H1 (cell line): ENCODE data around the gene P2RY8. TPM values are rescaled to one million over a fixed set of nuclear protein-coding genes. Genes with fewer than 3 reads are reported as not detected.

Experiments
- CTCF ChIA-PET: fragments of 300-600 bp; sonication (Branson Sonifier 250); formaldehyde crosslinking; loops from one replicate; lab custom pipeline; 2021; ENCODE audit not compliant: partially characterized antibody; lab: Charles Lee
- POLR2A ChIA-PET: fragments of 300-600 bp; sonication (Branson Sonifier 250); formaldehyde crosslinking; loops from one replicate; lab custom pipeline; 2021; ENCODE audit warnings: inconsistent platforms; ENCODE audit not compliant: partially characterized antibody; lab: Charles Lee
- DNase-seq, 2 experiments: peaks; one replicate each; pipeline versions ENCODE4 v3.0.0 to v3.0.0-alpha.2; 2010 to 2022; ENCODE audit warnings: low spot score in 2 of 2, low read depth in 1 of 2, mixed read lengths in 1 of 2
- FAIRE-seq: peaks from 2 replicates; lab custom pipeline; 2011; peaks lifted over from hg19 to GRCh38; lab: Jason Lieb, UNC
- H2AFZ ChIP-seq: 2 replicates; pipeline ENCODE4 v1.8.1; 2012; ENCODE audit warnings: low read length, inconsistent platforms
- H2AK5ac ChIP-seq: 2 replicates; pipeline ENCODE4 v1.6.1; 2013; ENCODE audit warnings: low read depth, low read length
- H2BK120ac ChIP-seq: replicated peaks from 2 replicates; pipeline ENCODE3; 2013; ENCODE audit warnings: low read depth, low read length, inconsistent platforms
- H2BK12ac ChIP-seq: 2 replicates; pipeline ENCODE4 v1.6.1; 2013; ENCODE audit warnings: low read depth, low read length
- H2BK15ac ChIP-seq: 2 replicates; pipeline ENCODE4 v1.6.1; 2013; ENCODE audit warnings: low read length
- H2BK20ac ChIP-seq: 2 replicates; pipeline ENCODE4 v1.6.1; 2013; ENCODE audit warnings: low read length
- H2BK5ac ChIP-seq: 2 replicates; pipeline ENCODE4 v1.6.1; 2013; ENCODE audit warnings: low read depth, low read length
- H3K14ac ChIP-seq: 2 replicates; pipeline ENCODE4 v1.6.1; 2013; ENCODE audit warnings: inconsistent platforms; ENCODE audit not compliant: insufficient read length
- H3K18ac ChIP-seq: 2 replicates; pipeline ENCODE4 v1.6.1; 2013; ENCODE audit warnings: low read length; ENCODE audit errors: extremely low read depth
- H3K23ac ChIP-seq: 2 replicates; pipeline ENCODE4 v1.6.1; 2013; ENCODE audit warnings: inconsistent platforms; ENCODE audit not compliant: insufficient read length
- H3K23me2 ChIP-seq: 2 replicates; pipeline ENCODE4 v1.6.1; 2013; ENCODE audit warnings: low read depth, low read length
- H3K27ac ChIP-seq: 2 replicates; pipeline ENCODE4 v1.6.1; 2011; ENCODE audit warnings: low read depth, low read length, inconsistent platforms
- H3K27me3 ChIP-seq, 4 experiments: replicated peaks in 1 of 4; 1 replicate in 1 of 4; 2 replicates in 3 of 4; pipeline versions ENCODE4 v1.6.1 to v1.8.1; 2011 to 2013; ENCODE audit warnings: low read length in 3 of 4, mild to moderate bottlenecking in 3 of 4, inconsistent platforms in 2 of 4, mixed read lengths in 2 of 4, moderate library complexity in 1 of 4; ENCODE audit not compliant: control insufficient read depth in 3 of 4, insufficient read depth in 3 of 4; ENCODE audit errors: extremely low read depth in 1 of 4
- H3K36me3 ChIP-seq, 4 experiments: 2 replicates each; pipeline versions ENCODE4 v1.6.1 to v1.8.1; 2011 to 2013; ENCODE audit warnings: mild to moderate bottlenecking in 4 of 4, low read length in 3 of 4, moderate library complexity in 2 of 4, control low read depth in 1 of 4, inconsistent platforms in 1 of 4; ENCODE audit not compliant: insufficient read depth in 4 of 4, control insufficient read depth in 2 of 4
- H3K4ac ChIP-seq: replicated peaks from 2 replicates; pipeline ENCODE3; 2013; ENCODE audit warnings: low read length, low read depth, mixed read lengths, inconsistent platforms; ENCODE audit not compliant: insufficient read length
- H3K4me1 ChIP-seq, 4 experiments: replicated peaks in 1 of 4; 1 replicate in 1 of 4; 2 replicates in 3 of 4; pipeline versions ENCODE4 v1.6.1 to v1.8.1; 2011 to 2013; ENCODE audit warnings: low read length in 3 of 4, inconsistent platforms in 2 of 4, mixed read lengths in 1 of 4; ENCODE audit not compliant: insufficient read depth in 4 of 4, control insufficient read depth in 3 of 4
- H3K4me2 ChIP-seq, 2 experiments: 2 replicates each; pipeline versions ENCODE4 v1.6.1 to v1.8.1; 2011 to 2013; ENCODE audit warnings: low read depth in 2 of 2, low read length in 2 of 2, control low read depth in 1 of 2, inconsistent platforms in 1 of 2, mild to moderate bottlenecking in 1 of 2; ENCODE audit not compliant: insufficient read depth in 1 of 2
- H3K4me3 ChIP-seq, 4 experiments: fragments of 200-600, 300-600 bp in 1 of 4; sonication (generic), shearing (Covaris generic), sonication (Bioruptor Twin) in 1 of 4; 2 replicates each; pipeline versions ENCODE4 v1.5.1 to v1.8.1; 2011 to 2016; ENCODE audit warnings: low read length in 4 of 4, low read depth in 3 of 4, control low read depth in 2 of 4, inconsistent platforms in 2 of 4, mild to moderate bottlenecking in 2 of 4, mixed read lengths in 1 of 4, moderate library complexity in 1 of 4; ENCODE audit not compliant: insufficient read depth in 2 of 4; ENCODE audit errors: extremely low read depth in 1 of 4
- H3K56ac ChIP-seq: replicated peaks from 2 replicates; pipeline ENCODE3; 2013; ENCODE audit warnings: low read depth, mild to moderate bottlenecking, mixed read lengths, low read length, inconsistent platforms; ENCODE audit not compliant: insufficient read length
- H3K79me1 ChIP-seq: 2 replicates; pipeline ENCODE4 v1.6.1; 2013; ENCODE audit warnings: low read depth, low read length, control low read depth
- H3K79me2 ChIP-seq, 2 experiments: 2 replicates each; pipeline versions ENCODE4 v1.6.1 to v1.8.1; 2012 to 2013; ENCODE audit warnings: low read length in 2 of 2, mild to moderate bottlenecking in 2 of 2, inconsistent platforms in 1 of 2; ENCODE audit not compliant: insufficient read depth in 2 of 2, control insufficient read depth in 1 of 2
- H3K9ac ChIP-seq, 4 experiments: replicated peaks in 1 of 4; 1 replicate in 1 of 4; 2 replicates in 3 of 4; pipeline versions ENCODE4 v1.6.1 to v1.8.1; 2011 to 2013; ENCODE audit warnings: low read depth in 3 of 4, low read length in 3 of 4, control low read depth in 2 of 4, mild to moderate bottlenecking in 2 of 4, moderate library complexity in 2 of 4, inconsistent platforms in 1 of 4; ENCODE audit errors: extremely low read depth in 1 of 4
- H3K9me3 ChIP-seq, 2 experiments: 2 replicates each; pipeline versions ENCODE4 v1.6.1 to v1.8.1; 2012 to 2013; ENCODE audit warnings: mild to moderate bottlenecking in 2 of 2, moderate library complexity in 2 of 2, control low read depth in 1 of 2, inconsistent platforms in 1 of 2, low read depth in 1 of 2, low read length in 1 of 2, mixed read lengths in 1 of 2; ENCODE audit not compliant: insufficient read depth in 2 of 2
- H4K20me1 ChIP-seq, 2 experiments: replicated peaks in 1 of 2; 2 replicates each; pipeline versions ENCODE3 to v1.8.1; 2011 to 2013; ENCODE audit warnings: inconsistent platforms in 2 of 2, low read length in 2 of 2, mild to moderate bottlenecking in 1 of 2; ENCODE audit not compliant: insufficient read depth in 2 of 2, control insufficient read depth in 1 of 2
- H4K5ac ChIP-seq: 2 replicates; pipeline ENCODE4 v1.6.1; 2013; ENCODE audit warnings: low read length, low read depth, mixed read lengths, inconsistent platforms; ENCODE audit not compliant: insufficient read length
- H4K8ac ChIP-seq: 2 replicates; pipeline ENCODE4 v1.8.0; 2013; ENCODE audit warnings: mild to moderate bottlenecking, moderate library complexity, low read length, inconsistent platforms; ENCODE audit not compliant: insufficient read depth; ENCODE audit errors: extremely low read depth
- H4K91ac ChIP-seq: replicated peaks from 2 replicates; pipeline ENCODE3; 2013; ENCODE audit warnings: low read length, mixed read lengths, inconsistent platforms; ENCODE audit not compliant: insufficient read length
- CBX8 ChIP-seq: fragments of 300-800, 300-1000 bp; sonication (generic); IDR thresholded peaks from 2 replicates; pipeline ENCODE4 v1.7.1; 2016; ENCODE audit warnings: low read depth, low read length, borderline replicate concordance
- CTCF ChIP-seq, 3 experiments: IDR thresholded peaks; 1 replicate in 2 of 3; 2 replicates in 1 of 3; pipeline versions ENCODE4 v1.5.1 to v1.6.1; 2011; ENCODE audit warnings: low read length in 3 of 3, mild to moderate bottlenecking in 3 of 3, inconsistent platforms in 2 of 3, low read depth in 1 of 3, moderate library complexity in 1 of 3; ENCODE audit not compliant: insufficient read depth in 1 of 3; ENCODE audit errors: control extremely low read depth in 1 of 3
- FOSL1 ChIP-seq: IDR thresholded peaks from 2 replicates; pipeline ENCODE4 v1.6.1; 2011; ENCODE audit warnings: mild to moderate bottlenecking, low read depth, low read length, moderate library complexity; ENCODE audit not compliant: insufficient read depth
- POLR2AphosphoS5 ChIP-seq: IDR thresholded peaks from 2 replicates; pipeline ENCODE4 v1.6.1; 2011; ENCODE audit warnings: low read depth, low read length
- SIN3A ChIP-seq, 2 experiments: IDR thresholded peaks in 1 of 2; conservative IDR thresholded peaks in 1 of 2; 2 replicates each; pipeline ENCODE4 v1.6.1; 2011 to 2012; ENCODE audit warnings: low read length in 2 of 2, improper control_type of control experiment in 1 of 2, low read depth in 1 of 2, mild to moderate bottlenecking in 1 of 2
- SIRT6 ChIP-seq: IDR thresholded peaks from one replicate; pipeline ENCODE4 v1.7.1; 2012; ENCODE audit warnings: low read length, inconsistent platforms
- SP2 ChIP-seq: IDR thresholded peaks from 2 replicates; pipeline ENCODE4 v1.6.1; 2012; ENCODE audit warnings: mild to moderate bottlenecking, low read length, inconsistent platforms
- SUZ12 ChIP-seq: fragments of 200-600 bp; sonication (generic); IDR thresholded peaks from 2 replicates; pipeline ENCODE4 v1.6.1; 2012; ENCODE audit warnings: mild to moderate bottlenecking, inconsistent platforms, low read length, moderate library complexity, mixed read lengths
- TEAD4 ChIP-seq: IDR thresholded peaks from 2 replicates; pipeline ENCODE4 v1.6.1; 2012; ENCODE audit warnings: low read depth, low read length, inconsistent platforms, mixed read lengths
- ZNF274 ChIP-seq: IDR thresholded peaks from 2 replicates; pipeline ENCODE4 v1.7.0; 2012; ENCODE audit warnings: low read length, borderline replicate concordance; ENCODE audit errors: extremely low read depth
- WGBS, 2 experiments: shearing (Covaris generic) in 1 of 2; methylation state at CpG; one replicate each; pipeline versions ENCODE4 v1.1.6 to v1.1.7; 2013 to 2015; ENCODE audit warnings: low lambda C conversion rate in 2 of 2, mixed read lengths in 2 of 2, inconsistent platforms in 1 of 2, low coverage in 1 of 2, missing lambda C conversion rate in 1 of 2; ENCODE audit not compliant: insufficient replicate concordance in 2 of 2, insufficient coverage in 1 of 2, insufficient read length in 1 of 2; ENCODE audit errors: extremely low coverage in 1 of 2, missing lambda C conversion rate in 1 of 2; 5-methylcytosine and 5-hydroxymethylcytosine counted together
- polyA plus RNA-seq, 7 experiments: library from polyadenylated mRNA; depleted of rRNA in 3 of 7; stranded (reverse) in 5 of 7; unstranded in 2 of 7; fragments of >200 nt in 5 of 7; fragments of 200-250 nt in 2 of 7; gene quantifications; 1 replicate in 5 of 7; 2 replicates in 1 of 7; 4 replicates in 1 of 7; pipeline versions ENCODE4 v1.2.1 to v1.2.3, GENCODE V29; 2011 to 2013; ENCODE audit warnings: missing spikeins in 2 of 7, mixed read lengths in 2 of 7
- total RNA-seq: library from RNA; stranded (reverse); fragmentation: NEBNext Ultra II Directional; extraction: Animal tissue kit (Norgen Biotek cat#: 25700); gene quantifications from 2 replicates; pipeline ENCODE4 v1.2.1, GENCODE V29; 2021

The P2RY8 gene
- total and polyA plus RNA-seq, 2 of the 8 experiments (the other 6 are each of a cell fraction or from before 2014, with no cell fraction given), result 0.09 to 0.15 TPM

- DNase-seq (no peak), FAIRE-seq (no peak)
- Histone ChIP-seq H3K23me2 (peaks cover 22% of the 10 kb centered on the region; the same call in 1 of the 2 replicates), H4K5ac (no peak overlapping the region), H2BK12ac (no peak overlapping the region), H3K18ac (no peak overlapping the region), H3K79me2 (no peaks in the 10 kb centered on the region), H3K4me3 (no peak overlapping the region), H3K9ac (no peak overlapping the region), H3K4ac (no peak overlapping the region), H2AFZ (no peak overlapping the region), H3K56ac (no peak overlapping the region), H3K4me1 (no peaks in the 10 kb centered on the region), H3K14ac (no peak overlapping the region), H2BK20ac (no peak overlapping the region), H4K8ac (no peak overlapping the region), H3K23ac (no peak overlapping the region), H3K27ac (no peak overlapping the region), H2AK5ac (no peak overlapping the region), H3K27me3 (no peaks in the 10 kb centered on the region), H3K9me3 (peaks cover 0 to 3% of the 10 kb centered on the region in 2 experiments; a peak in 2 of 4 replicates), H4K91ac (no peak overlapping the region), H4K20me1 (no peaks in the 10 kb centered on the region), H3K4me2 (no peak overlapping the region), H3K79me1 (no peaks in the 10 kb centered on the region), H2BK5ac (no peak overlapping the region), H2BK120ac (no peak overlapping the region), H2BK15ac (no peak overlapping the region), H3K36me3 (no peaks in the 10 kb centered on the region)
- CTCF ChIA-PET, result no interaction called here
- WGBS, 2 experiments, result 68% methylated on average over 6 of the region's 6 CpGs; no CpG with 5 or more reads in 1 of the 2 experiments
- TF ChIP-seq SIN3A (conservative IDR thresholded peaks at IDR 0.05 in 1 of 2, IDR thresholded peaks at IDR 0.05 in 1 of 2; ENCODE audit: low read depth in 1 of 2, low read length in 2 of 2) (no peak), CBX8 (no peak), SUZ12 (no peak), SP2 (no peak), ZNF274 (no peak), FOSL1 (no peak), TEAD4 (no peak), POLR2AphosphoS5 (no peak), CTCF (IDR thresholded peaks at IDR 0.05; ENCODE audit: control extremely low read depth in 1 of 3, insufficient read depth in 1 of 3, low read depth in 1 of 3, low read length in 3 of 3) (no peak), SIRT6 (no peak)
- POLR2A ChIA-PET, result no interaction called here
These were observed 41.7 kb upstream of the P2RY8 start for GRCh38 chrX:1578511-1579173.
